ENCODE results near the gene VRK2.
"Not testable (repeated sequence)": the region's sequence is repeated elsewhere in the genome, so short reads cannot be mapped to it uniquely, and the experiment has no call there.

The VRK2 gene

DNA sequence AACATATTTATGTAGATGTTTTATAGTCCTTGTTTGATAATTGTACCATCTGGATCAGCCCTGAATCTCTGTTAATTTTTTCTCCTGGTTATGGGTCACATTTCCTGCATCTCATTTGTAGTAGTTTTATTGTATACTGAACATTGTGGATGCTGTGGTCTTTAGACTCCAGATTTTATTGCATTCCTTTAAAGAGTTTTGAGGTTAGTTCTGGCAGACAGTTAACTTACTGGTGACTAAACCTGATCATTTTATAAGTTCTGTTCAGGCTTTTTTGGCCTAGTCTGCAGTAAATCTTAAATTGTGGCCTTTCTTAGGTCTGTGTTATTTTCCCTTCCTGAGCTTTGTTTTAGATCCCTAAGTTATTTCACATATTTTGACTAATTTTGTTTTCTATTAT lies 110.2 kb downstream of the VRK2 start:
- in situ Hi-C loops (cut with HindIII; ENCODE audit: low sequenced_read_pairs), result no loop called here

DNA sequence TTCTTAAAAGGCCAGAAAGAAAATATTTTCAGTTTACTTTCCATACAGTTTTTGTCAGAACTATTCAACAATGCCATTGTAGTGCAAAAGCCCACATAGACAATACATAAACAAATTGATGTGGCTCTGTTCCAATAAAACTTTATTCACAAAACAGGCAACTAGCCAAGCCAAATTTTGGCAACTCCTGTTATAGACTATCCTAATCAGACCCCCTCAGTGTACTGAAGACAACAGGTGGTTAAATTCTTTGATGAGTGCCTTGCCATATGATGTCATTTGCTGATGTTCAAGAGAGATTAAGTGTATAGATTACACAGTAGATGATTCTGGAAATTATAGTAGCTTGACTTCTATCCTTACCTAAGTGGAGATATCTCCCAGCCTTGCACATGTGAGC lies 111.1 kb downstream of the VRK2 start:
- in situ Hi-C loops (cut with HindIII; ENCODE audit: low sequenced_read_pairs), result no loop called here

DNA sequence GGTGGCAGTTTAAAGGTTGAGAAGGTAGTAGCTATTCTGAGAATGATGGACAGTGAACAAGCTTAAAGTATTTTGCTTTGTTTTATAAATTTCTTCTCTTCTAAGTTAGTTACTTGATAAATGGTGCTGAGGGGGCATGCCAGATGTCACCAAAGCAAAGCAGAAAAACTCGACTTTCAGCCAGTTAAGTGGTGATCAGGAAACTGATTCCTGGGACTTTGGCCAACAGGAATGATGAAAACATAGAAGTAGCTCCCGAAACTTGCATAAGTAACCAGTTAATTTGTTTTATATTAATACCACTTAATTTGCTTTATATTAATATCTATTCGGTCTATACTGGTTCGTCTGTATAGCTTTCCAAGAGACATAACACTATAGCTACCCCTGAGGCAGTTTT lies 111.9 kb downstream of the VRK2 start:
- in situ Hi-C loops (cut with HindIII; ENCODE audit: low sequenced_read_pairs), result no loop called here

DNA sequence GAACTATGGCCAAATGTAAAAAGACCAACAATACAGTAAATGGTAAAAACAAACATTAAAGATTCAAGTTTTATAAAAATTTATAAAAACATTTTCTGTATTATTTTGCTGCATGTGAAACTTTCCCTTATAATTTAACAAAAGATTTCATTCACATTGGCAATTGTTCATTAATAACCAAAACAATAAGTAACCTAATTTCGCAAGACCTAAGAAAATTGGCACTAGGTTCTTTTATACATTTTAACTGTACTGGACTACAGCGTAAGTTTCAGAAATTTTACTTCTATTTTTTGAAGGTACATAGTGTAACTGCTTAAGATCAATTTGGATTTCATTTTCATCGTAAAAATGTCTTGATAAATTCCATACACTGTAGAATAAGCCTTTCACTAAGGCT lies 117.3 kb downstream of the VRK2 start:
- in situ Hi-C loops (cut with HindIII; ENCODE audit: low sequenced_read_pairs), result no loop called here

DNA sequence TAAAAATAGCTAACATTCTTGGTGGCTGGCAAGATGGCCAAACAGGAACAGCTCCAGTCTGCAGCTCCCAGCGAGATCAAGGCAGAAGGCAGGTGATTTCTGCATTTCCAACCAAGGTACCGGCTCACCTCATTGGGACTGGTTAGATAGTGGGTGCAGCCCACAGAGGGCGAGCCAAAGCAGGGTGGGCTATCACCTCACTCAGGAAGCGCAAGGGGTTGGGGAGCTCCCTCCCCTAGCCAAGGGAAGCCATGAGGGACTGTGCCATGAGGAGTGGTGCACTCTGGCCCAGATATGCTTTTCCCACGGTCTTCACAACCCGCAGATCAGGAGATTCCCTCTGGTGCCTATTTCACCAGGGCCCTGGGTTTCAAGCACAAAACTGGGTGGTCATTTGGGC lies 121.5 kb downstream of the VRK2 start:
- in situ Hi-C loops (cut with HindIII; ENCODE audit: low sequenced_read_pairs), result not testable (repeated sequence)

GRCh38 chr2:58169845-58170244 lies 123.2 kb downstream of the VRK2 start:
- in situ Hi-C loops (cut with HindIII; ENCODE audit: low sequenced_read_pairs), result not testable (repeated sequence)

GRCh38 chr2:58170334-58170933 lies 123.8 kb downstream of the VRK2 start:
- in situ Hi-C loops (cut with HindIII; ENCODE audit: low sequenced_read_pairs), result not testable (repeated sequence)

- in situ Hi-C loops (cut with HindIII; ENCODE audit: low sequenced_read_pairs), result not testable (repeated sequence)
These were observed 125.2 kb downstream of the VRK2 start for GRCh38 chr2:58171831-58172230.

- in situ Hi-C loops (cut with HindIII; ENCODE audit: low sequenced_read_pairs), result not testable (repeated sequence)
These were observed 130.6 kb downstream of the VRK2 start for GRCh38 chr2:58177187-58177586.

DNA sequence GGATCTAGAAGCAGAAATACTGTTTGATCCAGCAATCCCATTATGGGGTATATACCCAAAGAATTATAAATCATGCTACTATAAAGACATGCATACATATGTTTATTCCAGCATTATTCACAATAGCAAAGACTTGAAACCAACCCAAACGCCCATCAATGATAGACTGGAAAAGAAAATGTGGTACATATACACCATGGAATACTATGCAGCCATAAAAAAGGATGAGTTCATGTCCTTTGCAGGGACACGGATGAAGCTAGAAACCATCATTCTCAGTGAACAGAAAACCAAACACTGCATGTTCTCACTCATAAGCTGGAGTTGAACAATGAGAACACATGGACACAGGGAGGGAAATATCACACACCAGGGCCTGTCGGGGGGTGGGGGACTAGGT lies 133.6 kb downstream of the VRK2 start:
- in situ Hi-C loops (cut with HindIII; ENCODE audit: low sequenced_read_pairs), result not testable (repeated sequence)

DNA sequence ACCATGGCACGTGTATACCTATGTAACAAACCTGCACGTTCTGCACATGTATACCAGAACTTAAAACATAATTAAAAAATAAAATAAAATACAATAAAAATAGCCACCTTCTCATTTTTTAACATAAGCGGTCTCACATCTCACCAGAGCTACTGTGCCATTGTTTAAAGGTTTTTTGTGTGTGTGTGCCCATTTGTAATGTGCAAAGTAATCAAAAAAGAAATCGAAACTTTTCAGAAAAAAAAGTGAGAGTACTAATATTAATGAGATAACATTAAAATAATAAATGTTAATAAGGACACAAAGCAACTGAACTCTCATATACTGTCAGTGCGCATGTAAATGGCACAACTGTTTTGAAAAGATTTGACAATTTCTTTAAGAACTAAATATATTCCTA lies 134.0 kb downstream of the VRK2 start:
- in situ Hi-C loops (cut with HindIII; ENCODE audit: low sequenced_read_pairs), result no loop called here

- in situ Hi-C loops (cut with HindIII; ENCODE audit: low sequenced_read_pairs), result no loop called here
These were observed 135.9 kb downstream of the VRK2 start for GRCh38 chr2:58182527-58182926.

- in situ Hi-C loops (cut with HindIII; ENCODE audit: low sequenced_read_pairs), result no loop called here
These were observed 139.9 kb downstream of the VRK2 start for GRCh38 chr2:58186501-58186900.

GRCh38 chr2:58187022-58187421 lies 140.4 kb downstream of the VRK2 start:
- in situ Hi-C loops (cut with HindIII; ENCODE audit: low sequenced_read_pairs), result not testable (repeated sequence)

GRCh38 chr2:58194458-58194857 lies 147.9 kb downstream of the VRK2 start:
- in situ Hi-C loops (cut with HindIII; ENCODE audit: low sequenced_read_pairs), result no loop called here

GRCh38 chr2:58195662-58196061 lies 149.1 kb downstream of the VRK2 start:
- in situ Hi-C loops (cut with HindIII; ENCODE audit: low sequenced_read_pairs), result no loop called here

GRCh38 chr2:58197894-58198293 lies 151.3 kb downstream of the VRK2 start:
- in situ Hi-C loops (cut with HindIII; ENCODE audit: low sequenced_read_pairs), result no loop called here

DNA sequence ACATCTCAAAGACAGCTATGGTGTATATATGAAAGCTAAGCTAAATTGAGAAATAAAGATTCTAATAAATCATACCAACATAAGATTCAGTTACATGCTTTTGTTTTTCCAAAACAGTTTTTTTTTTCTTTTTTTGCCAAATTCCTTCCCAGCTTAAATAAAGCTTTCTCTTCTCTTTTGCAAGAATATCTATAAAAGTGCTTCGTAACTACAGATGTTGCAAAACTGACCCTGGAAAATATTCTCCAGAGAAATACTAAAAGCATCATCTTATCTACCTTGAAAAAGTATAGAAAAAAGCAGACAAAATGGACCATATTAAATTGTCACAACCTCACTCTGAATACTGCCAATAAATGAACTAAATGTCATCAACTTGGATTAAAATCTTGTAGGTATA lies 155.8 kb downstream of the VRK2 start:
- in situ Hi-C loops (cut with HindIII; ENCODE audit: low sequenced_read_pairs), result no loop called here

DNA sequence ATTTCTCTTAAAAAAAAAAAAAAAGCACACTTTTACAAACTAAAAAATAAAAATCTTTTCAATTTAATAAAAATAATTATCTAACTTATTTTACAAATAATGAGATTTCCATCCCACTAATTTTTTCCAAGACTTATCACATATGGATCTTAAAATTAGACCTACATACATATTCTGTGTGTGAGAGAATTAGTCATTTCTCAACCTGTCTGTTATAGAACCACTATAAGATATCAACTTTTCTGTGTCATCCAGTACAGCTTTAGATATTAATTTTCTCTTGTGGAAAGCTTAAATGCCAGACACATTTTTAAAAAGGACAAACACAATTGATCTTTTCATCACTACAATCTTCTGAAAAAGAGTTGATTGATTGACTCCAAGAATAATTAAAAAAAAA lies 156.4 kb downstream of the VRK2 start:
- in situ Hi-C loops (cut with HindIII; ENCODE audit: low sequenced_read_pairs), result no loop called here

GRCh38 chr2:58204195-58204959 lies 157.8 kb downstream of the VRK2 start:
- in situ Hi-C loops (cut with HindIII; ENCODE audit: low sequenced_read_pairs), result no loop called here

DNA sequence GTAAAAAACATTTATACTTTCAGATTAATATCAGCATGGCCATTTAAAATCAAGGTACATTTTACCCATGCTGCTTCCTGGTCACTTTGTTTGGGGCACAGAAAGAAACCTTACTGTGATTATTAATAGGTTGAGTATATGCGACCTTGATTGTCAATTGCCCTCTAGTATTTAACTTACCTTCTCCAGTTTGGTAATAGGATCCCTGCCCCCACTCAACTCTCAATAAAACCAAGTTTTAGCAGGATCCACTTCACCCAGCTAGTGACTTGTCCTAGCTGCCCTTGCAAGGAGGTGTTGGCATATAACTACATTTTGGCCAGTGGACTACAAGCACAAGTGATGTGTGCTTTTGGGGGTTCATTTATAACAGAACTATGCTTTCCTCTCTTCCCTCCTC lies 160.2 kb downstream of the VRK2 start:
- in situ Hi-C loops (cut with HindIII; ENCODE audit: low sequenced_read_pairs), result no loop called here

DNA sequence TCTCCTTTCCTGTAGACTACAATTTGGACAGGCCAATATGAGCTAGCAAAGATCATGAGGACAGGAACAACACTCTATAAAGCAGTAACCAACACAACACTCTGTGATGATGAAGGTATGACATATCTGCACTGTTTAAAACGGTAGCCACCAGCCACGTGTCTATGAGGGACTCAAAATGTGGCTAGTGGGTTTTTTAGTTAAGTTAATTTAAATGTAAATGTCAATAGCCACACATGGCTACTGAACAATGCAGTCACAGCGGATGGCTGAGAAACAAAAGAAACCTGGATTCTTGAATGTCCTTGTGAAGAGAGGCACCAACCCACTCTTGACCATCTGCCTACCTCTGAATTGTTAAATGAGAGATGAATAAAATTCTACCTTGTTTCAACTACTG lies 160.6 kb downstream of the VRK2 start:
- in situ Hi-C loops (cut with HindIII; ENCODE audit: low sequenced_read_pairs), result no loop called here
